IPS DF 6.9 (cell line): ENCODE results near the gene RBM17.
"Not testable (repeated sequence)": the region's sequence is repeated elsewhere in the genome, so short reads cannot be mapped to it uniquely, and the experiment has no call there.

Source experiments
- DNase-seq: peaks from one replicate; pipeline ENCODE4 v3.0.0-alpha.2; 2013; ENCODE audit warnings: low read depth, low spot score
- H3K27ac ChIP-seq: one replicate; pipeline ENCODE4 v1.5.1; 2013; ENCODE audit warnings: low read length, control low read depth
- H3K27me3 ChIP-seq: 2 replicates; pipeline ENCODE4 v1.6.1; 2013; ENCODE audit warnings: mild to moderate bottlenecking, low read length; ENCODE audit not compliant: control insufficient read depth, insufficient read depth
- H3K36me3 ChIP-seq: 2 replicates; pipeline ENCODE4 v1.6.1; 2013; ENCODE audit warnings: low read length; ENCODE audit not compliant: control insufficient read depth, insufficient read depth
- H3K4me1 ChIP-seq: 2 replicates; pipeline ENCODE4 v1.6.1; 2013; ENCODE audit warnings: low read length; ENCODE audit not compliant: control insufficient read depth, insufficient read depth
- H3K4me3 ChIP-seq: 2 replicates; pipeline ENCODE4 v1.5.1; 2013; ENCODE audit warnings: mild to moderate bottlenecking, low read length
- H3K9me3 ChIP-seq: 2 replicates; pipeline ENCODE4 v1.6.1; 2013; ENCODE audit warnings: low read length, inconsistent platforms; ENCODE audit not compliant: control insufficient read depth, insufficient read depth
- WGBS: extraction: QIAGEN DNeasy Blood & Tissue Kit; methylation state at CpG from one replicate; pipeline ENCODE4 v1.1.7; 2013; ENCODE audit warnings: mixed read lengths, missing lambda C conversion rate; ENCODE audit not compliant: insufficient read length, insufficient coverage; 5-methylcytosine and 5-hydroxymethylcytosine counted together

The RBM17 gene

DNA sequence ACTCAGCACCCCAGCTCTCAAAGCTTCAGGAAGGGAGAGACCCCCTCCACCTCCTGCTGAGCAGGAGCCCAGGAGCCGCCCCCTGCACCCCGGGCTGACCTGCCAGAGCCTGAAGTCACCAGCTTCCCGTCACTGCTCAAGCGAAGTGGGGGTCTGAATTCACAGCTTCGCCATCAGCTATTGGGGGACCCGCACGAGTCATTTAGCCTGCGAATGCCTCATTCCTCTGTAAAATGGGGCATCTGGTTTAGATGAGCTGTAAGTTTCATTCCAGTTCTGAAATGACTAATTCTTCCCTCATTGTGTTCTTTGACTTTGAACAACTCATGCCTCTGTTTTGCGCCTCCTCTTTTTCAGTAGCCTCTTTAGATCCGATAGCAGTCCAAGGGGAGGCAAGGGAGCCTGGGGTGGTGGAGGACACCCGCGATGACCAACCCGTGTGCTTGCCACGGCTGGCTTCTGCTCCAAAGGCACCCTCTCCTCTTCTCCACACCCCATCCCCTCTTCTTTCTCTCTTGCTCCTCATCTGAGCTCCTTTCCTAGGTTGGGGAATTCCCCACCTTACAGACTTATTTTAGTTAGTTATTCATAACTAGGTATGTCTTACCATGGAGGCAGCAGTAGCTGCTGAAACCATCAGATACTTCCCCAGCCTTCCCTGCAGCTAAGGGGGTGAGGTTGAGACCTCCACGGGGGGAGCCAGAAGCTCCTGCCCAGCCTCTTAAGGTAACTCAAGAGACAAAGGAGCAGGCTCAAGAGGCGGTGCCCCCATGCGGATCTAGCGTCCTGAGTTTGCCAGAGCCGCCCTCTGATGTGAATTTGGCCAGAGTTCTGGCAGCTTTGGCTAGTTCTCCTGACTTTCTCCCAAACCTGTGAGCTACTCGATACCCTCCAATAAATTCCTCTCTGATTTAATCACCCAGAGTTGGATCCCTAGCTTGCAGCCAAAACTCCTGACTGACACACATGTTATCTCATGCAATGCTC, 47.7 kb downstream of the RBM17 start:
- WGBS, result no CpG with 5 or more reads among the region's 20 CpGs
- H3K27ac ChIP-seq, result no peak overlapping the region
- H3K4me3 ChIP-seq, result no peak overlapping the region
- H3K9me3 ChIP-seq, result no peaks in the 10 kb centered on the region
- peaks cover 8% of the 10 kb centered on the region for H3K4me1 ChIP-seq
- no peaks in the 10 kb centered on the region for H3K36me3 ChIP-seq
- no peaks in the 10 kb centered on the region for H3K27me3 ChIP-seq
- DNase-seq, result no peak

GRCh38 chr10:6138456-6138855, 49.6 kb downstream of the RBM17 start:
- Histone ChIP-seq H3K27me3 (no peaks in the 10 kb centered on the region), H3K27ac (no peak overlapping the region), H3K4me1 (peaks cover 7% of the 10 kb centered on the region), H3K36me3 (no peaks in the 10 kb centered on the region), H3K9me3 (no peaks in the 10 kb centered on the region), H3K4me3 (no peak overlapping the region)
- WGBS, result no CpG with 5 or more reads among the region's 11 CpGs
- DNase-seq, result no peak

DNA sequence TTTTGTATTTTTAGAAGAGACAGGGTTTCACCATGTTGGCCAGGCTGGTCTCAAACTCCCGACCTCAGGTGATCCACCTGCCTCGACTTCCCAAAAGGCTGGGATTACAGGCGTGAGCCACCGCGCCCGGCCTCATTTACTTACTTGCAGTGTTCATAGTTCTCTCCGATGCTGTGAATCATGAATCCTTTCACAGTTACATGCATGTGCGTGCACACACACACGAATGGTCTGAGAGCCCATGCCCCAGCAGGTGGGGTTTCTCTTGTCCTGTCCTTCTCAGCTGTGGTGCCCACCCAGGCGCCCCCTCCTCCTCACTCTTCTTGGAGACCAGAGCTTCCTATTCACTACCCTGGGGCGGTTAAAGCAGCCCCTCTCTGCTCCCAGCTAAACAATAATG, 50.6 kb downstream of the RBM17 start:
- H3K4me3 ChIP-seq, result no peak overlapping the region
- no peak overlapping the region for H3K27ac ChIP-seq
- H3K27me3 ChIP-seq, result no peaks in the 10 kb centered on the region; the same call in 1 of the 2 replicates
- no peak for DNase-seq
- H3K9me3 ChIP-seq, result no peaks in the 10 kb centered on the region
- no peaks in the 10 kb centered on the region for H3K36me3 ChIP-seq
- peaks cover 5% of the 10 kb centered on the region for H3K4me1 ChIP-seq
- no CpG with 5 or more reads among the region's 11 CpGs for WGBS

GRCh38 chr10:6140141-6140841, 51.5 kb downstream of the RBM17 start:
- Histone ChIP-seq H3K4me1 (peaks cover 6% of the 10 kb centered on the region), H3K9me3 (no peaks in the 10 kb centered on the region), H3K27ac (no peak overlapping the region), H3K4me3 (no peak overlapping the region), H3K36me3 (no peaks in the 10 kb centered on the region), H3K27me3 (no peaks in the 10 kb centered on the region; the same call in 1 of the 2 replicates)
- no peak for DNase-seq
- no CpG with 5 or more reads among the region's 28 CpGs for WGBS

DNA sequence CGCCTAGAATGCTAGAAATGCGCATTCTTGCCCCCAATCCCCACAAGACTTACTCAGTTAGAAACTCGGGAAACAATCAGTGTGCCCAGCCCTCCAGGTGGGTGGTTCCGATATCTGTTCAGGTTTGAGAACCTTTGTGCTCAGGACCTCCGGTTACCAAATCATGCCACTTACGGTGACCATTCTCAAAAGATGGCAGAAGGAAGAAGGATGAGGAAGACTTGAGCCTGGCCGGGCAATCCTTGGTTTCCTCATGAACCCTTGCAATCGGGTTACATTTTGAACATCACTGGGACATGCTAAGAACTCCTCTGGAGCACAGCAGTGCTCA, 52.1 kb downstream of the RBM17 start:
- Histone ChIP-seq H3K9me3 (no peaks in the 10 kb centered on the region), H3K27me3 (no peaks in the 10 kb centered on the region; the same call in 1 of the 2 replicates), H3K36me3 (no peaks in the 10 kb centered on the region), H3K4me3 (no peak overlapping the region), H3K4me1 (peaks cover 7% of the 10 kb centered on the region), H3K27ac (no peak overlapping the region)
- no CpG with 5 or more reads among the region's 8 CpGs for WGBS
- no peak for DNase-seq

GRCh38 chr10:6141296-6142151, 52.7 kb downstream of the RBM17 start:
- no peak overlapping the region for H3K27ac ChIP-seq

DNA sequence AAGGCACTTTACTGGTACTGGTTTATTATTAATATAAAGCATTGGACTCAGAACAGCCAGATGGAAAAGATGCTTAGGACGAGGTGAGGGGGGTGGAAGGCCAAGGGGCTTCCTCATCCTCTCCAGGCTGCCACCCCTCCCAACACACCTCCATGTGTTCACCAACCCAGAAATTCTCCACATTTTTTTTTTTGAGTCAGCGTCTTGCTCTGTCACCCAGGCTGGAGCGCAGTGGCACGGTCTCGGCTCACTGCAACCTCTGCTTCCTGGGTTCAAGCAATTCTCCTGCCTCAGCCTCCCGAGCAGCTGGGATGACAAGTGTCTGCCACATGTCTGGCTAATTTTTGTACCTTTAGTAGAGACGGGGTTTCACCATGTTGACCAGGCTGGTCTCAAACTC, 53.4 kb downstream of the RBM17 start:
- no CpG with 5 or more reads among the region's 7 CpGs for WGBS
- not testable (repeated sequence) for H3K27ac ChIP-seq, H3K9me3 ChIP-seq, DNase-seq, H3K4me1 ChIP-seq, H3K27me3 ChIP-seq, H3K36me3 ChIP-seq, H3K4me3 ChIP-seq

More at GRCh38 chr10:6141296-6142151, 52.7 kb downstream of the RBM17 start:
- H3K9me3 ChIP-seq, result no peaks in the 10 kb centered on the region
- H3K36me3 ChIP-seq, result no peaks in the 10 kb centered on the region
- DNase-seq, result no peak
- H3K27me3 ChIP-seq, result no peaks in the 10 kb centered on the region; the same call in 1 of the 2 replicates
- no CpG with 5 or more reads among the region's 30 CpGs for WGBS
- H3K4me1 ChIP-seq, result peaks cover 9% of the 10 kb centered on the region
- H3K4me3 ChIP-seq, result no peak overlapping the region

GRCh38 chr10:6142644-6143043, 53.8 kb downstream of the RBM17 start:
- DNase-seq, result no peak
- H3K4me3 ChIP-seq, result no peak overlapping the region
- H3K4me1 ChIP-seq, result peaks cover 9% of the 10 kb centered on the region
- no peaks in the 10 kb centered on the region; the same call in 1 of the 2 replicates for H3K27me3 ChIP-seq
- no peaks in the 10 kb centered on the region for H3K9me3 ChIP-seq
- H3K27ac ChIP-seq, result no peak overlapping the region
- no CpG with 5 or more reads among the region's 7 CpGs for WGBS
- no peaks in the 10 kb centered on the region for H3K36me3 ChIP-seq

DNA sequence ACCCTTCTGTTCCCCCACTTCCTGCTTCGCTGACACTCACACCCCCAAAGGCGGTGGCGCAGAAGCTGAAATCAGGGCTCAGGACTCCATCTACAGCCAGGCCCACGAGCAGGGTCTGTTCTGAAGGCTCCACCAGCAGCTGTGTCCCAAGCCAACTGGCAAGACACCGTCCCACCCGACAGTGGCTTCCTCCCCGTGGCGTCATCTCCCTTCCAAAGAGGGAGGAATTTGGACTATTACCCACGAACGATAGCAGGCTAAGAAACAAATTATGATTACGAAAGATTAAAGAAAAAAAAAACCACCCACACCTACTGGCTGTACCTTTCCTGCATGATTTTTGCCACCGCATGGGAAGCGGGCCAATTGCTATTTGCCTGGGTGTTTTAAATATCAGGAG, 54.3 kb downstream of the RBM17 start:
- Histone ChIP-seq H3K27ac (no peak overlapping the region), H3K36me3 (no peaks in the 10 kb centered on the region), H3K4me1 (peaks cover 9% of the 10 kb centered on the region), H3K27me3 (no peaks in the 10 kb centered on the region; the same call in 1 of the 2 replicates), H3K4me3 (no peak overlapping the region), H3K9me3 (no peaks in the 10 kb centered on the region)
- DNase-seq, result no peak
- WGBS, result no CpG with 5 or more reads among the region's 13 CpGs
